ENCODE data around the gene FXYD2.

Gene FXYD2

DNA sequence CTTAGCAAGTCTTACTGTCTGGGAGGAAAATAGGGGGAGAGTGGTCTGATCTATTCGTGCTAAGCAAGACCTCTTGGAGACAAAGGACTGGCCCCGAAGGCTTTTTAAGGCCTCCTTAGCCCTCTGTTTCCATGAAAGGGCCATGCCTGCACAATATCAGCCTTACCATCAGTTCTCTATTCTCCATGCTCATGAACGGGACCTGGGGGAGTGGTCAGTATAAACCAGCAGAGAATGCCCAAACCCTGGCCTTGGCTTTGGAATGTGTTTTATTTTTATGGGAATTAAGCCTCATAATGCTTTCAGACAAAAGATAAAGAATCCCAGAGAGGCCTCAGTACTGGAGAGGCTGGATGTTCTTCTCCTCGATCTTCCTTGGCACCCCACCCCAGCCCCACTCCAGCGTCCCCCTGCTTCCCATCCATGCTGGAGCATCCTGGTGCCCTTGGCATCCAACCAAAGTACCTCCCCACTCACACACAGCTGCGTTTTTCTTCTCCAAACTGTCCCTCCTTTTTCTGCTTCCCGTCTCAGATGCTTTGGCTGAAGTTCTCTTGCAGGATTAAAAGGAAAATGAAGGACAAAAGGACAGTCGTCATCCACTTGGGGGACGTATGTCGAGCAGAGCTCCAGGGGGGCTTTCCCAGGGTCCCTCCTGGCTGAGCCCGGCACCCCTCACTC, 33.3 kb upstream of the FXYD2 start:
- no peak for DNase-seq (ENCODE audit: low spot score)

DNA sequence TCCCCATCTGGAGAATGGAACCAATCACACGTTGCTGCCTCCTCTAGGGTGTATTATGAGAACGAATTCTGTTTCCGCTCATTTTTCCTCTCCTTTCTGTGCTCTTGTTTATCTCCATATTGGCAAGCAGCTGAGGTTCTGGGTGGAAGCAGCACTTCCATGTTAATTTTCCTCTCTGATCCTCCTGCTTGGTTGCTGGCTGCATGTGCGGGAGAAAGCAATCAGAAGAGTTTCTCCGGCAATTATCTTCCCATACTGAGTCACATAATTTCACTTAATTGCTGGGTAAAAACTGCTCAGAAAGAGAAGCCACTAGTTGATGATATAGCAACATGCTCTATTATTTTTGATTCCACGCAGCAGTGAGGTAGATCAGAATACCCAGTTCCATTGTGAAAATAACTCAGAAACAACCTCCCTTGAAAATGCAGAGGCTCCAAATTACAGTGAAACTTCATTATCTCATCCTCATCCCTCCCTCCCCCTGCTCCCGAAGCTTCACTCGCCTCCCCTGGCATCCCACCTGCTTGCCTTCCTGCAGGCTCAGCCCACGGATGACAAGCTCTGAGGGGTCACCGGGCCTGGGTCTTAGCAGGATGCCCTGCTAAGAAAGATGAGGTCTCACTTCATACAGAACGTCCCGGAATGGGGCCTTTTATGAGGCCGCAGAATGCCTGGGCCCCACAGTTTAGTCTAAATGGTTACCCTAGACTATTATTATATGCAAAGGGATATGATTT, 31.5 kb upstream of the FXYD2 start:
- no peak for DNase-seq (ENCODE audit: low spot score)

DNA sequence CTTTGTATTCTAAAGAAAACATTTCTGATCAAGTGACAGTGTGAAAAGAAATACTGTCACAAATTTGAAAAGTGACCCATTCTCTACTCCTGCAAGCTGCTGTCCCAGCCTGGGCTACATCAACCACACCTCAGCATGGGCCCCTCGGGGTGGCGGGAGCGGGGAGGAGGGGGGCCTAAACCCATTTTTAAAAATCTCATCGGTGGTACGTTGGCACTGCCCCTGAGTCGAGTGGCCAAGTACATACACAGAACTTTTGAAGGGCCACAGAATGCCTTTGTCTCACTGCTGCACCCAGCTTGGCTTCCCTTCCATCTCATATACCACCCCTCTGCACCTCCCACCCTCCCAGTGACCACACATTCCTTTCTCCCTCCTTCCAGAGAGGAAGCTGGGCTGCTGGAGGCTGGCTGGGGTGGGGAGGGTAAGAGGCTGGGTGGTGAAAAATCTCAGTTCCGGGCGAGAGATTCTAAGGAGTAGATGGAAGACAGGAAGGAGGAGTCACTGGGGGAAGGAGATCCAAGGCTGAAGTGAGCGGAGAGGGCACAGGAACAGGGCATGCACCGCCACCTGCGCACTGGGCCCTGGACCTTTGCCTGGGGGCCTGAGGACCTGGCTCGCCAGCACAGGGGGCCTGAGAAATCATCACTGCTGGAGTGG, 30.8 kb upstream of the FXYD2 start:
- DNase-seq (ENCODE audit: low spot score) = no peak

DNA sequence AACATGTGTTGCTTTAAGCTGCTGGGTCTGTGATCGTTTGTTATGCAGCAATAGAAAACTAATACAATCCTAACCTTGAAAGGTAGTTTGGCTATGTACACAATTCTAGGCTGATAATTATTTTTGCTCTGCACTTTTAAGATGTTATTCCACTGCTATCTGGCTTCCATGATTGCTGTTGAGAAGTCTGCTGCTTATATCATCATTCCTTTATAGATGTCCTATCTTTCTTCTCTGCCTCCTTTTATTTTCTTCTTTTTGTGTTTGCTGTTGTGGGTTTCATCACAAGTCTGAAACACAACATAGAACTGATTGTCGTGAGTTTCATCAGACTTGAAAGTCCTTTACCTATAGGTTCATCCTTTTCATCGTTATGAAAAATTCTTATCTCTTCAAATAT, 27.8 kb upstream of the FXYD2 start:
- no peak for DNase-seq (ENCODE audit: low spot score)

DNA sequence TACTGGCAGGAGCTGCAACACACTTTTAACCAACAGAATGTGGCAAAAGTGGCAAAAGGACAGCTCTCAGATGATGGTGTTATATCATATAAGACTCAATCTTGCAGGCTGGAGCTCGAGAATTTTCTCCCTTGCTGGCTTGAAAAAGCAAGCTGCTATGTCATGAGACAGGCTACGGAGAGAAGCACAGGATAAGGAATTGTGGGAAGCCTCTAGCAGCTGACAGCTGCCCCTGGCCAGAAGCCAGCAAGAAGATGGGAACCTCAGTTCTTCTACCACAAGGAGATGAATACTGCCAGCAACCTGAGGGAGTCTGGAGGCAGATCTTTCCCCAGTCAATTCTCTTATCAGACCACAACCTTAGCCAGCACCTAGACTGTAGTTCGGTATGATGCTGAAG, 27.3 kb upstream of the FXYD2 start:
- DNase-seq (ENCODE audit: low spot score) = no peak

DNA sequence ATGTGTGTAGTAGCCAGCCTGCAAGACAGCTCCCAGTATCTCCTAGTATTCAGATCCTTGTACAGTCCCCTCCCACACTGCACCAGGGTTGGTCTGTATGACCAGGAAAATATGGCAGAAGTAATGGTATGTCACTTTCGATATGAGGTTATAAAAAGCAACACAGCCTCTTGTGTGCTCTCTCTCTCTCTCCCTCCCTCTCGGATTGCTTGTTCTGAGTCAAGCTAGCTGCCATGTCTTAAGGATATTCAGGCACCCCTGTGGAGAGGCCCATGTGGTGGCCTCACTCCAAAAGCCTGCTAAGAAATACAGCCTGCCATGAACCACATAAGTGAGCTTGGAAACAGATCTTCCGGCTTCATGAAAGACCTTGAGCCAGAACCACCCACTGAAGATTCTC, 26.6 kb upstream of the FXYD2 start:
- DNase-seq (ENCODE audit: low spot score) = no peak

DNA sequence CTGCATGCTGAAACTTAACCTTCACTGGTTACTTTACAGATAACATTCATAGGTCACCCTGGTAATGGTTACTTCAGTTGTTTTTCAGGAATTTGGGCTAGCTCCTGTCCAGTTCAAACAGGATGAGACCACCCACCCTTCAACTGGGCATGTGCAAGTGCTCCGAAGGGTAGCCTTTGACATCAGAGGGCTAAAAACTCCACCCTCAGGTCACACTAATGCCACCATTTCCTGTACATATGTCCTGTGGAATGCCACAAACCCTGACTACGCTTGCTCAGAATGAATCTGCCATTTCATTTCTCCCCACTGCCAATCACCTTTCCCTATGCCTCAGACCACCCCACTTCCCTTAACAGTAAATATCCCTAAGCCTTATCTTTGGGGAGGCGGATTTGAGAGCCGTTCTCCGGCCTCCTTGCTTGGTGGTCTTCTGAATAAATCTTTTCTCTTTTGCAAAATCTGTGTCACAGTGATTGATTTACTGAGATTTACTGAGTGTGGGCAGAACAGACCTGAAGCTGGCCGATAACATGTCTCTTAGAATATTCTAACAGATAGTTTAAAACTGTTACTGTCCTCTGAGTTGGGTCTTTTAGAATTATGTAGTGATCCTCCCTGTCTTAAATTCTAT, 25.4 kb upstream of the FXYD2 start:
- no peak for DNase-seq (ENCODE audit: low spot score)

DNA sequence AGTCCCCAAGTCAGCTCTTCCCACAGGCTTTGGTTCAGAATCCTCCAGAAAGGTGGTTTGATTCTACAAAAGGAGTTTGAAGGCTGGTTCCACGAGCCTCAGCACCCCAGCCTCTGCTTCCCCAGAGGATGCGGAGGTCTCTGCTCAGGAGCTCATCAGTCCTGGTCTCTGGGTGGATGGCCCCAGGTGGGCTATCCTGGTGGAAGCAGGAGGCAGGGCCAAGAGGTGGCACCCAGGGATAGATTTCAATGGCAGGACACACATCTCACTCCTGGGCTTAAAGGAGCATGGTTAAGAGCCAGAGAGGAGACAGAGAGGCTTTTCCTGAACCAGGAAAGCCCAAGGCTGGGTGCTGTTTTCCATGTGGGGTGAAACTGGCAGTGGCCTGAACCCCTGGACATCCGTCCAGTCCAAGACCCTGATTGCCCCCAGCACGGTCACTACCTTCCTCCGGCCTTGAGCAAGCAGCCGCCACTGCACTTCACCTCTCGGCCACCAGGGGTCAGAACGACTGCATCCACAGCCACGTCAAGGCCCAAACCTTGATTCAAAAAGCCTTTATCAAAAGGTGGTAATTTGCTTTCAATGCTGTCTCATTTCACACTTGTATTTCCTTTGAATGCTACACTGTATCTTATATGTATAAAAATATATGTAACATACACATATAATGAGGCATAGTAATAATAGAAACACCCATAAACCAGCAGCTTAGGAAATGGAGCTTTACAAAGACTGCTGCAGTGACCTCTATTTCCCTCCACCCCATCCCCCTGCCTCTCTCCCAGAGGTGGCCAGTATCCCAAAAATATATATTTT, 19.3 kb upstream of the FXYD2 start:
- peak; percentile 63 for DNase-seq (ENCODE audit: low spot score)

DNA sequence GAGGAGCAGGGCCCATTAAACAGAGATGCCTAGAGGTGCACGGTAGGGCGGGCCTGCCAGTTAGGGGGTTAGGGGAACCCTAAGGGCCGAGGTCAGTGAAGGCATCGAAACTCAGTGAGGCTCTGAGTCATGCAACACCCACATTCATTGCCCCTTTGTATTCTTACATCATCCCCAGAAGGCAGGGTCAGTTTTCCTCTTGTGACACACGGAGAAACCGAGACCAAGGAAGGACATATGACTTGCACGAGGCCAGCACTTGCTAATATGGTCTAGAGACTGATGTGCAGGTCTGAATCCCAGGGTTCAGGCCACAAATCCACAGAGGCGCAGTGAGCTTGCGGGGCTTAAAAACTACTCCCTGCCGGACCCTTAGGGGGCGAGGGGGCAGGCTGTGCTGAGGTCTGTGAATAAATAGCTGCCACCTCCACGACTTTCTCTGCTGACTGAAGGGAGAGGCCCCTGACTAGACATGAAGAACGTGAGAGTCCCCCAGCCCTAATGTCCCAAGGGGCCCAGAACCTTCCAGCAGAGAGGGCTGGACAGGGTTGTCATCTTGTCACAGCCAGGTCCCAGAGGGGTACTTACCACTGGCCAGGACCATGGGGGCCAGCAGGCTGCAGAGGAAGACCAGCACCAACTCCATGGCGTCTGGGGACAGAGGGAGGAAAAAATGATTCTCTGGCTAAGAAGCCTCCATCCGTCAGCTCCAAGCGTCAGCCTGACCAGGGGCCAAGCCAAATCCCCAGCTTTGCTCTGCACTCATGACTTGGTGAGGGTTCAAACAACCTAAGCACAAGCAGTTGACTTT, 17.8 kb upstream of the FXYD2 start:
- no peak for DNase-seq (ENCODE audit: low spot score)

DNA sequence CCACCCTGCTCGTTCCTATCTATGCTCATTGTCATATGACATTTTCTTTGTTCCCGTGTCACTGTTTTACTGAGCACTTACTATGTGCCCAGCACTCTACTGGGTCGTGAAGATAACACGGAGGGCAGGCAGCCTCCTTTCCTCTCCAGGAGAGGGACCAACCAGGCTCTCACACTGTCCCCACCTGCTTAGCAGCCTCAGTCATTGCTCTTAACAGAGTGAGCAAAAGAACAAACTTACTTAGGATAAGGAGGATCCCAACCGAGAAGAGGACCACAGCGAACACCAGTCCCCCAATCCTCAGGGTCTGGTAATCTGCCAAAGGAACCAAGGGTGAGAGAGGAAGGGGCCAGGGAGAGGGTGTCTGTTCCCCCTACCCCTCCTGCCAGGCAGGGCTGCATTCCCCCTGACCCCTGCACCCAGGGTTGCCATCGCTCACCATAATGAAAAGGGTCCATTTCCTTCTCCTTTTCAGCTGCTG, 17.0 kb upstream of the FXYD2 start:
- DNase-seq (ENCODE audit: low spot score) = no peak

DNA sequence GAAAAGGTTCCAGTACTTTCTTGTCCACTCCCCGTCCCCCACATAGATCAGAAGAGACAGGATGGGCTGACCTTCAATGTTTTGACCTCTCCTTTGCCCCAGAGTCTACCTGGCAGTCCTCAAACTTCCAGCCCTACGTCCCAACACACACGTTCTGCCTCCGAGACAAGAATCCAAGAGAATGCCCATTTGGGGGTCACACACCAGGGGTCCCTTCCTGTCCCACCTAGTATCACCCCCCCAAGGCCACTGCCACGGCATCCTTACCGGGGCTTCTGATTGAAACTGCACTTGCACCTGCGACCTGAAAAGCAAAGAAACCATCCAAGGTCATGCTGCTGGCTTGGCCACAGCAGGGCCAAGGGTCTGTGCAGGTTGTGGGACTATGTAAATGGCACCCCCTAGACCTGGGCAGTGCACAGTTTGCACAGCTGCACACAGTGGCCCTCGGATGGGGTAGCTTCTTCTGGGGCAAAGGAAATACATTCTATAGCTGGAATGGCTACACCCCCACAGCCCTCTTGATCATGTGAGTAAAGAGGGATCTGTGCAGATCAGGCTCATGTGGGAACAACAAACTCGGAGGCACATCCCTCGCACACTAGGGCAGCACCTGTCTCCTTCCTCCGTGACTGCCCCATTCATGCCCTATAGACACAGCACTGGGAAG, 16.5 kb upstream of the FXYD2 start:
- DNase-seq (ENCODE audit: low spot score) = no peak

DNA sequence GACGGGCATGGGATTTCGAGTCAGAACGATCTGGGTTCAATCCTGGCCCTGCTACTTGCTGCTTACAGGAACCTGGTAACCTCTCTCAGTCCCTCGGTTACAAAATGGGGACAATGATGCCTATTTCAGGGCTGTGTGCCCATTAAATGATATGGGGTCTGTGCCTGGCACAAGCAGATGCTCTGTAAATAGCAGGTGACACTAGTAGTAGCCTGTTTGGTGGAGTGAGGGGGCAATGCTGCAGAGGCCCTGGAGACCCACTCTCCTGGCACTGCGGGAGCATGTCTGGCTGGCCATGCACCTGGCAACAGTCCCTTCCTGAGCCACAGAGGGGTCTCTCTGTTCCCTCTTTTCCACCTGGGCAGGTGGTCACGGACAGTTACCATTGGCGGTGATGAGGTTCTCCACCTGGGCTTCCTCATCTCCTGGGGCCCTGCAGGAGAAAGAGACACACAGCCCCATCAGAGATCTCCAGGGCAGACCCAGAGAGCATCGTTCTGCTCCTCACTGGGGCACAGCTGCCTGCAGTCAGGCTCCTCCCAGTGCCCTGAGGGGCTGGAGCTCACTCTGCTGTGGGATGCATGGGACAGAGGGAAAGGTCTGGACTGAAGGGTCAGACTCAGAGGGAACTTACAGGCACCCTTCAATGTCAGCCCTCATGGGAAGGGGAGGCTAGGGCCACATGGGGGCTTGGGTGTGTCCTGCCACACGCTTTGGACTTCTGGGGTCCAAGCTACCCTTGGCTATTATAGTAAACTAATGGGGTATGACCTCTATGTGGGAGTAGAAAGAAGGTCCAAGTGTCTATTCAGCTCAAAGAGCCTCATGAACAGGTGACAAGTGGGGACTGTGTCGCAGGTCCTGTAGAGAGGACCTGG, 15.6 kb upstream of the FXYD2 start:
- DNase-seq (ENCODE audit: low spot score) = no peak

DNA sequence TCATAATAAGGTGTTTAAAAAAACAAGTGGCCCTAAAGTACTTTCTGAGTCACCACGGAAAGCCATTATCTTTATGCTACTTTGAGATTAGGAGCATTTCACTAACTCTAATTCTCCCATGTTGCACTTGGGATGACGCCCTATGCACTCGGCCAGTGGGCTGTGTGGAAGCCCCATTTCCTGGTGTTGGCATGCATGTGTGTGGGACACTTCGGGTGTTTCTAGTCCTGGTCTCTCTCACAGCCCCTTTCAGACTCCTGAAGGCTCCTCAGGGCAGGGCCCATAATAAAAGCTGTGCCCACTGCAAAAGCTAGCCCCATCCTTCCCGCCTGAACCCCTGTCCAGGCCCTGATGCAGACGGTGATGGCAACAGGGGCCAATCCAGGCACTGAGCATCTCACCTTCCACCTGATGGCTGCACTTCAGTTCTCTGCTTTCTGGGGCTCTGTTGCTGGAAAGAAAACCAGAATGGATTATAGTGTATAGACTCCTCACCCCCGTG, 14.9 kb upstream of the FXYD2 start:
- DNase-seq (ENCODE audit: low spot score) = no peak

DNA sequence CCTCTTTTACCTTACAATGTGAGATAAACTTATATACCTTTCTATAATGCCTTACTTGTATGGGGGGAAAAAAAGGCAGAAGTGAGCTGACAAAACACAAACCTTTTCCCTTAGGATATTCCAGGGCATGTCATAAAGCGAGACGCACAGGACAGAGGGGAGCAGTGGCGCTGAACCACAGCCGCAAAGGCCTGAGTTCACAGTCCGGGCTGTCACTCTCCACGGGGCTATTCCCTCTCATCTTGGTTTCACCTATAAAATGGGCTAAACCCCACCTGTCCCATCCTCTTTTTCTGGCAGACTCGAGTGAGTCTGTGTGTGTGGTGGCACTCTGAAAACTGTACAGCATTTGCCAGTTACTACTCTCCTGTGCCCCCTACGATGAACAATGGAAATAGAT, 14.4 kb upstream of the FXYD2 start:
- no peak for DNase-seq (ENCODE audit: low spot score)

DNA sequence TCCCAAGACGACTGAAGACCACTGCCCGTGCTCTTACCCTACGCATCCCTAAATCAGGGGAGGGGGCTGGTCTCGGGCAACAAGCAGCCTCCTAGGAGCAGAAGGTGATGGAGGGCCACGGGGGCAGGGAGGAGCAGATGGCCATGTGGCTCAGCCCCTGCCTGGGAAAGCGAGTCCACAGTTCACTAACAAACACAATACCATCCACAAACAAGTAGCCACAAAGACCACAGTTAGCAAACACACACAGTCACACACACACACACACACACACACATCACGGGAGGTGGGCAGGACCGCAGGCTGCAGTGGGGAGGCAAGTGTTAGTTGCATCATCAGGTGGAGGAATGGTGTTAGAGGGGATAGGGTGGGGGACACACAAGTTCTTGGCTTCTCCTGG, 13.2 kb upstream of the FXYD2 start:
- DNase-seq (ENCODE audit: low spot score) = no peak

DNA sequence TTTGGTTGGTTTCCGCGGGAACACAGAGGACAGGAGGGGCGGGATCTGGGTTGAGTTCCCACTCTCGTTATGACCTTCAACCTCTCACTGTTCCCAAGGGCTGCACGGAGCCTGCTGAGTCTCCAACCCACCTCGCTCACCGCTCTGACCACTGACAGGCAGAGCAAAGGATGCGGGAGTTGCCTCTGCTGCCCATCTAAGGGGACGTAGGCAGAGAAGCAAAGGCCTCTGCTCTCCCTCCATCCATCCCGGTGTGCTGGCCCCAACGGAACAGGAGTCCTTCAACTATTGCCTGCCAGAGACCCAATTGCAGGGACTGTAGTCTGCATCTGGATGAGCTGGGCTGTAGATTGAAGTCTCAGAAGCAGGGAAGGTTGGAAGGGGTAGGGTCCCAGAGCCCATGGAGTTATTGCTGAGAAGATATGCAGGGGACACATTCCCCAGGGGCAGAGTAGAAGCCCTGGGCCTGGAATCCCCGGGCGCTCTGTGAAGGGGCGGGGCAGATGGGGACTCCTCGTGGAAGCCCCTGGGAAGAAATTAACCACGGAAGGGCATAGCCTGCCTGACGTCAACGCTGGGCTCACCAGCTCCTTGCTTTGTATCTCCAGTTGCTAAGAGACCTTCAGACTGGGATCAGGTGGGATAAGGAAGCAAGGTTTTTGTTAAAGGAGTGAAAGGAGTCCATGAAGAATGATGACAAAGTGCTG, 12.7 kb upstream of the FXYD2 start:
- DNase-seq (ENCODE audit: low spot score) = no peak

DNA sequence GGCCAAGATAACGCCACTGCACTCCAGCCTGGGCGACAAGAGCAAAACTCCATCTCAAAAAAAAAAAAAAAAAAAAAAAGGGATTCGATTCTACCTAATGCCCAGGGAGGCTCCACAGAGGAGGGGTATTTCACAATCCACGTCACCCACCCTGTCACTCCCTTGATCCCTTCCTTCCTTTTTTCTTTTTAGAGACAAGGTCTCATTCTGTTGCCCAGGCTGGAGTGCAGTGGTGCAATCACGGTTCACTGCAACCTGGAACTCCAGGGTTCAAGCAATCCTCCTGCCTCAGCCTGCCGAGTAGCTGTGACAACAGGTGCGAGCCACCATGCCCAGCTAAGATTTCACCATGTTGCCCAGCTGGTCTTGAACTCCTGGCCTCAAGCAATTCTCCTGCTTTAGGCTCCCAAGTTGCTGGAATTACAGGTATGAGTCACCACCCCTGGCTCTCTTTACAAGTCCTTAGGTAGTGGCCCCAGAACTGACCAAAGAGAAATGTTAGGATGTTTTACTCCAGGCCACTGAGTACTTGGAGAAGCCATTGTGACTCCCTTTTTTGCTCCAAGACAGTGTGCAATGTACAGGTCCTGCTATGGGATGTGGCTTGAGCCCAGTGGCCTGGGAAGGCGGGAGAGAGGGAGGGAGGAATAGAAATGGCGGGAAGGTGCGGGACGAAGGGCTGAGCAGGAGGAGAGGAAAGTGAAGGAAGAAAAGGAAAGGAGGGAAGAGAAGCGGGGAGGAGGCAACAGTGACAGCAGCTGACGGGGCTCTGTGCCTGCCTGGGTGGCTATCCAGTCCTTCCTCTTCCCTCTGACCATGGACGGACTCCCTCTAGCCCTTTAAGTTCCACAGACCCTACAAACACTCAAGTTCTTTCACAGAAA, 11.8 kb upstream of the FXYD2 start:
- no peak for DNase-seq (ENCODE audit: low spot score)

DNA sequence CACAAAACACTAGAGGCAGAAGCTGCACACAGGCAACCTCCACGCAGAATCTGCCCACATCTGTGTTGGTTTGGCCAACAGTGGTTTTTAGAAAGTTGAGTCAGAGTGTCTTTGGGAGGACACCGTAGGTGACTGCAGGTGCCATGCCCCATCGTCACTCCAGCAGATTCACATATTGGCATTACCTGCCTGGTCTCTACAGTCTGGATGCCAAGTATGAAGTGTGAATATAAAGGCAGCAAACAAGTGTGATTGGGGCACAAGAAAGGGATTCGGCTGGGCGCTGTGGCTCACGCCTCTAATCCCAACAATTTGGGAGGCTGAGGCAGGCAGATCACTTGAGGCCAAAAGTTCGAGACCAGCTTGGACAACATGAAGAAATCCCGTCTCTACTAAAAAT, 11.0 kb upstream of the FXYD2 start:
- DNase-seq (ENCODE audit: low spot score) = no peak

Data from kidney capillary endothelial cell (primary cell).